Epithelial cell of alveolus of lung (primary cell): Measurements from ENCODE around the gene WSB2. TPM values are rescaled to one million over a fixed set of nuclear protein-coding genes. Genes with fewer than 3 reads are reported as not detected.

Experiments
- total RNA-seq: library from RNA; depleted of rRNA; stranded (reverse); fragments of >200 nt; gene quantifications from 2 replicates; pipeline ENCODE4 v1.2.1, GENCODE V29; 2015

WSB2 gene
- 44.6 and 89.1 TPM in 2 replicates for total RNA-seq

DNA sequence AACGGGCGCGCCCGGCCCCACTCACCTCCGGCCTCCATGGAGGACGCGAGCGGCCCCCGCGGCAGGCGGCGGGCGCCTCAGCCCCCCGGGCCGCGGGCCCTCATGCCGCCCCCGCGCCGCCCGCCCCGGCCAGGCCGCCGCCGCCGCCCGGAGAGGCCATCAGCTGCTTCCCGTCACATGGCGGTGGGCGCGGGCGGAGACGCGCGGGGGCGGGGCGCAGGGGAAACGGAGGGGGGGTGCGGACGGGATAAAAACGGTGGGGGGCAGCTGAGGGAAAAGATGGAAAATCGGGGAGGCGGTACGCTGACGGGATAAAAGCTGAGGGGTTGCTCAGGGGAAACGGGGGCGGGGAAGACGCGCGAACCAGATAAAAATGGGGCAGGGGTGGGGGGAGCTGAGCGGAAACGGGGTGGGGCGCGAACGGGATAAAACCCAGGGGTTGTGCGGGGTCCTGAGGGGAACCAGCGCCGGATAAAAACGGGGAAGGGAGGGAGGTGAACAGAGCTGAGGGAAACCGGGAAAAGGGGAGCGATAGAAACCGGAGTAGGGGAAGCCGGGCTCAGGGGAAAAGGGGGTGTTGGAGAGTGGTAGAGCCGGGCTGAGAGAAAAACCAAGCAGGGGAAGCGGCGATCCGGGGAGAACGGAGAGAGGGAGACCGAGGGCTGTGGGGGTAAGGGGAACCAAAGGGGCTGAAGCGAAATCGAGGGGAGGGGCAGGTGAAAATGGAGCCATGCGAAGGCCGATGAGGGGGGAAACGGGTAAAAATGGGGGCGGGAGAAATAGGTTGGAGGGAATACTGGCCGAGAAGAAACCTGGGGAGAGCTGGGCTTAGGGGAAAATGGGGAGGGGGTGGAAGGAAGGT is at the start of gene WSB2:
TSS of gene WSB2 (minus strand) at position 169 of the 862 bp plus-strand sequence. CDS start at position 38, 131 bp downstream.

DNA sequence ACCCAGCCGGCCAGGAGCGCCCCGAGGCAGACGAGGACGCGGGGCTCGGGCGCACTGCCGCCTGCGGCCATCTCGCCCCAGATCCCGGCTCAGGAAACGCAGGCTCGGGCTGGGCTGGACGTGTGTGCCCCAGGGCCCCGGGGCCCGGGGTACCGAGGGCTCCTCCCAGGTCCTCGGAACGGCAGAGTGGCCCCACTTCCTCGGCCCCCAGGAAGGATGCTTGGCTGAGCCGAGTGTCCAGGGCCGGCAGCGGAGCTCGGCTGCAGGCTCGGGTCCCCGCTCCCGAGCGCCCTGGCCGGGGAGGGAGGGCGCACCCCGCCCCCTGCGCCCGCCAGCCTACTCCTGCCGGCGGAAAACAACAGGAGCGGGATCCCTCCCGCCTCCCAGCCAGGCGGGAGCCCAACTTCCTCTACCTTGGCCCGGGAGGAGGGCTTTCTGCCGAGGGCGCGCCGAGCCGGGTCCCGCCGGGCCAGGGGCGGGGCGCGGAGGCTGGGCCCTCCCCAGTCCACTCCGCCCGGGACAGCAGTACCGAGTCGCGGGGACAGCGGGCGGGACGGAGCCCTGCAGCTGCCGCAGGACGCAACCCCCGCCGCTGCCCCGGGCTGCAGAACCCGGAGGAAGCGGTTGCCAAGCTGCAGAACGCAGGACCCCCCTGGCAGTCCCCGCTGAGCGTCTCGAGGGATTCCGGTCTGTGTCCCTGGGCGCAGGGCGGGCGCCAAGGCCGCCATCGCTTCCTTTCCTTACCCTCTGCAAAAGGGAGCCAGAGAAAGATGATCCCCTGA is 42.8 kb upstream of the WSB2 start, which contains the start of gene VSIG10:
TSS of gene VSIG10 (minus strand) at position 411 of the 782 bp plus-strand sequence. CDS start at position 71, 340 bp downstream.

DNA sequence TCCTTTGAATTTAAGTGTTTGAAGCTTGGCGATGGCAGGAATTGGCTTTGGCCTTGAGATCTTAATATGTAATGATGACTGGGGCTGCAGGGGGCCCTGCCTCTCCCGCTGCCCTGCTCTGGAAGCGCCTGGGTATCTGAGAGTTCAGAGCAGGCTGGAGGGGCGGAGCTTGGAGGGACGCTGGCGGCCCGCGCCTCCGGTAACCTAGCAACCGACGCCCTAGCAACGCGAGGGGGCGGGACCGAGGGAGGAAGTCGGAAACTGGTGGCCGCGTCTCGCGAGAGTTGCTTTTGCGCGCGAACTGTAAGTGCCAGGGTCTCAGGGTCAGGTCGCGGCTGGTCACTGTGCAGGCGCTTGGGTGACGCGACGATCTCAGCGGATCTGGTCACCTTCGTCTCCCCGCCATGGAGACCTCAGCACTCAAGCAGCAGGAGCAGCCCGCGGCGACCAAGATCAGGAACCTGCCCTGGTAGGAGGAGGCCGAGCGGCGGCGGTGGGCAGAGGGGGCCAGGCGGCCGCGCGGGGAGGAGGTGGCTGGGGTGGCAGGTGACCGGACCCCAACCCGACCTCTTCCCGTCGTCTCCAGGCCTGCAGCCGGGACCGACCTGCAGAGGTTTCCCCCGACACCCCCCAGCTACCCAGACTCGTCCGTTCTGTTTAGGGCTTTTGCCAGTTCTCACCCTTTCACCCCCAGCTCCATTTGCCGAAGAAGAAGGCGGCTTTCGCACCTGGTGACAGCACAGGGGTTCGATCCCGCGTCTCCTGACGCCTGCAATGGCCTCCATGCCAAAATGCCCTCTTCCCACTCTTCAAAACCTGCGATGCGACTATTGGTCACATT is 44.3 kb downstream of the WSB2 start, which contains the start of gene RFC5:
TSS of gene RFC5 (plus strand) at position 280 of the 841 bp plus-strand sequence. CDS start at position 405, 125 bp downstream.

Other genes with a start within 250 kb of the WSB2 start
- not detected in 2 replicates for gene KSR2, start 92.2 kb downstream of the WSB2 start, total RNA-seq
- 26.9 and 28.7 TPM in 2 replicates for gene RFC5, start 44.5 kb downstream of the WSB2 start, total RNA-seq
- 10.1 and 16.6 TPM in 2 replicates for gene VSIG10, start 42.8 kb upstream of the WSB2 start, total RNA-seq
- gene PEBP1, start 74.9 kb upstream of the WSB2 start, total RNA-seq: 192 and 254 TPM in 2 replicates